ENCODE results near the gene SH3GLB2. TPM values are rescaled to one million over a fixed set of nuclear protein-coding genes. Genes with fewer than 3 reads are reported as not detected.

Gene SH3GLB2
- polyA plus RNA-seq (2011; rRNA removed), result 28.3 and 30.0 TPM in 2 replicates
- 55.5 and 69.2 TPM in 2 replicates for polyA plus RNA-seq (2012; cell fraction: cytosol; rRNA removed)
- polyA plus RNA-seq (2012; cell fraction: nucleus; rRNA removed), result 276 and 298 TPM in 2 replicates
- polyA plus RNA-seq (2017; fragmentation: RNase III; extraction: RNeasy Plus Mini Kit Qiagen cat#74134 plus additional on column Dnase treatment), result 40.2 to 42.6 TPM (median 40.6 TPM) in 3 replicates
- 29.5 and 40.5 TPM in 2 replicates for polyA minus RNA-seq (2011; rRNA and poly(A)+ RNA removed)

GRCh38 chr9:129028192-129028966, at the start of gene SH3GLB2:
Gene SH3GLB2, minus strand, starts transcription at chr9:129028331. Its CDS starts 177 bp downstream, at chr9:129028154.
- peak; percentile 83 to 97 for DNase-seq (ENCODE audit: low read depth in 1 of 2, low spot score in 1 of 2)
- H3K4me1 ChIP-seq, result peaks cover 18% of the 10 kb centered on the region
- ChIA-PET CTCF (interaction anchor here (0.6 to 2.2 kb wide), 19 partner anchors 9 to 589 kb away, joined by 3 to 18 read pairs (median 4); no protein-coding TSS in a partner anchor), POLR2A (interaction anchor here (0.5 to 1.0 kb wide), 6 partner anchors 8 to 53 kb away, joined by 3 to 6 read pairs (median 3); partner anchors contain the start of genes DOLPP1 and MIGA2)
- 2% methylated on average over 13 of the region's 60 CpGs for WGBS (ENCODE audit: missing lambda C conversion rate)
- peak within 1 kb of the TSS; percentile 83 for H3K4me3 ChIP-seq
- H3K9me3 ChIP-seq, result no peaks in the 10 kb centered on the region
- peak within 1 kb of the TSS; percentile 82 to 93 for H3K27ac ChIP-seq
- TF ChIP-seq ESRRA (IDR thresholded peaks at IDR 0.05; ENCODE audit: borderline replicate concordance, low read length) (no peak), FOSB (CRISPR knock-in tag; IDR thresholded peaks at IDR 0.05) (no peak), POLR2A (IDR thresholded peaks at IDR 0.05; ENCODE audit: low read length) (peak; percentile 62), RNF2 (IDR thresholded peaks at IDR 0.05; ENCODE audit: borderline replicate concordance, low read depth) (no peak), JUN (IDR thresholded peaks at IDR 0.05) (peak; percentile 27 to 73; a peak in 1 of 5 replicates), HOXA7 (CRISPR knock-in tag; IDR thresholded peaks at IDR 0.05) (no peak), CTCF (IDR thresholded peaks at IDR 0.05) (peak; percentile 82), GATA3 (IDR thresholded peaks at IDR 0.05; ENCODE audit: borderline replicate concordance) (no peak), RCOR1 (IDR thresholded peaks at IDR 0.05; ENCODE audit: low read depth, low read length) (no peak), MAZ (IDR thresholded peaks at IDR 0.05; ENCODE audit: borderline replicate concordance, low read depth, low read length) (no peak), TFCP2L1 (CRISPR knock-in tag; IDR thresholded peaks at IDR 0.05) (no peak), SMC3 (IDR thresholded peaks at IDR 0.05) (peak; percentile 55; the same call in 2 of the 3 replicates), JUNB (IDR thresholded peaks at IDR 0.05) (no peak), RAD21 (conservative IDR thresholded peaks at IDR 0.05 in 1 of 2, IDR thresholded peaks at IDR 0.05 in 1 of 2) (peak; percentile 39 to 48; a peak in 3 of 5 replicates), KDM5A (IDR thresholded peaks at IDR 0.05) (no peak)
- TF ChIP-seq, protein P1, sequence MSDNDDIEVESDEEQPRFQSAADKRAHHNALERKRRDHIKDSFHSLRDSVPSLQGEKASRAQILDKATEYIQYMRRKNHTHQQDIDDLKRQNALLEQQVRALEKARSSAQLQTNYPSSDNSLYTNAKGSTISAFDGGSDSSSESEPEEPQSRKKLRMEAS (IDR thresholded peaks at IDR 0.05), result peak; percentile 40; the same call in 1 of the 2 replicates
- TF ChIP-seq, protein P2, sequence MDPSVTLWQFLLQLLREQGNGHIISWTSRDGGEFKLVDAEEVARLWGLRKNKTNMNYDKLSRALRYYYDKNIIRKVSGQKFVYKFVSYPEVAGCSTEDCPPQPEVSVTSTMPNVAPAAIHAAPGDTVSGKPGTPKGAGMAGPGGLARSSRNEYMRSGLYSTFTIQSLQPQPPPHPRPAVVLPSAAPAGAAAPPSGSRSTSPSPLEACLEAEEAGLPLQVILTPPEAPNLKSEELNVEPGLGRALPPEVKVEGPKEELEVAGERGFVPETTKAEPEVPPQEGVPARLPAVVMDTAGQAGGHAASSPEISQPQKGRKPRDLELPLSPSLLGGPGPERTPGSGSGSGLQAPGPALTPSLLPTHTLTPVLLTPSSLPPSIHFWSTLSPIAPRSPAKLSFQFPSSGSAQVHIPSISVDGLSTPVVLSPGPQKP (IDR thresholded peaks at IDR 0.05; ENCODE audit: low read depth, low read length), result no peak
- TF ChIP-seq, protein P3, sequence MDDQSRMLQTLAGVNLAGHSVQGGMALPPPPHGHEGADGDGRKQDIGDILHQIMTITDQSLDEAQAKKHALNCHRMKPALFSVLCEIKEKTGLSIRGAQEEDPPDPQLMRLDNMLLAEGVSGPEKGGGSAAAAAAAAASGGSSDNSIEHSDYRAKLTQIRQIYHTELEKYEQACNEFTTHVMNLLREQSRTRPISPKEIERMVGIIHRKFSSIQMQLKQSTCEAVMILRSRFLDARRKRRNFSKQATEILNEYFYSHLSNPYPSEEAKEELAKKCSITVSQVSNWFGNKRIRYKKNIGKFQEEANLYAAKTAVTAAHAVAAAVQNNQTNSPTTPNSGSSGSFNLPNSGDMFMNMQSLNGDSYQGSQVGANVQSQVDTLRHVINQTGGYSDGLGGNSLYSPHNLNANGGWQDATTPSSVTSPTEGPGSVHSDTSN (IDR thresholded peaks at IDR 0.05), result no peak
- peak within 1 kb of the TSS; percentile 84 for H3K4me2 ChIP-seq
- peak; percentile 78 to 91 for ATAC-seq
- FAIRE-seq, result no peak

DNA sequence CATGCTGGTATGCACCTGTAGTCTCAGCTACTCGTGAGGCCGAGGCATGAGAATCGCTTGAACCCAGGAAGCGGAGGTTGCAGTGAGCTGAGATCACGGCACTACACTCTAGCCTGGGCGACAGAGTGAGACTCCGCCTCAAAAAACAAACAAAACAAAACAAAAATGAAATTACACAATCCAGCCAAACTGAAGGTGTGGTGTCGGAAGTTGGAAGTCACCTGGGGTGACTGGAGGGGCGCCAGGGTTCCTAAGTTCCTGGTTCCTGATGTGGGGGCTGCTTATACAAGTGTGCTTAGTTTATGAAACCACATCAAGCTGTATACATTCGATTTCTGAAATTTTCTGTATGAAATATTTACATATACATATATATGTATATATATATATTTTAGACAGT, 49.1 kb upstream of the SH3GLB2 start:
- POLR2A ChIA-PET, result no interaction called here
- Histone ChIP-seq H3K4me3 (no peak overlapping the region), H3K9me3 (no peaks in the 10 kb centered on the region), H3K4me1 (peaks cover 15% of the 10 kb centered on the region; the same call in 2 of the 3 replicates), H3K27ac (no peak overlapping the region), H3K4me2 (0 out of 3 replicates have a peak overlapping the region, but pooled peaks have one; percentile 8)
- TF ChIP-seq RNF2 (IDR thresholded peaks at IDR 0.05; ENCODE audit: borderline replicate concordance, low read depth) (no peak), E2F6 (IDR thresholded peaks at IDR 0.05; ENCODE audit: borderline replicate concordance, low read depth) (no peak), JUNB (IDR thresholded peaks at IDR 0.05) (no peak), CBX8 (IDR thresholded peaks at IDR 0.05) (no peak), RFX5 (IDR thresholded peaks at IDR 0.05) (no peak), TP53 (CRISPR knock-in tag; IDR thresholded peaks at IDR 0.05) (no peak), JUN (IDR thresholded peaks at IDR 0.05) (no peak), SMC3 (IDR thresholded peaks at IDR 0.05) (no peak), MAFK (IDR thresholded peaks at IDR 0.05; ENCODE audit: partially characterized antibody) (no peak), EHF (CRISPR knock-in tag; IDR thresholded peaks at IDR 0.05) (no peak), KDM5A (IDR thresholded peaks at IDR 0.05) (no peak), FOSB (CRISPR knock-in tag; IDR thresholded peaks at IDR 0.05) (no peak)
- TF ChIP-seq, protein P2 (IDR thresholded peaks at IDR 0.05; ENCODE audit: low read depth, low read length), result no peak
- no peak for FAIRE-seq
- CTCF ChIA-PET, result interaction anchor here (1.2 kb wide), 1 partner anchor 54 kb away, joined by 3 read pairs; no protein-coding TSS in a partner anchor
- no peak for DNase-seq (ENCODE audit: low read depth in 1 of 2, low spot score in 1 of 2)
- ATAC-seq, result no peak
- 66% methylated on average over 10 of the region's 10 CpGs for WGBS (ENCODE audit: missing lambda C conversion rate)
